GM18951 (cell line): ENCODE results near the gene SF3B2.

Experiments
- POLR2A ChIP-seq: IDR thresholded peaks from 4 replicates; pipeline ENCODE4 v1.6.1; 2011; ENCODE audit warnings: mild to moderate bottlenecking; ENCODE audit not compliant: insufficient read length, insufficient read depth; ENCODE audit errors: extremely low read depth
- in situ Hi-C: fragments of 300-500 bp; cut with MboI; formaldehyde crosslinking; loops from one replicate; pipeline ENCODE4 v1.12.0; 2022; ENCODE audit warnings: low sequenced_read_pairs, mixed read lengths, inconsistent platforms; ENCODE audit not compliant: unreplicated experiment

The SF3B2 gene

DNA sequence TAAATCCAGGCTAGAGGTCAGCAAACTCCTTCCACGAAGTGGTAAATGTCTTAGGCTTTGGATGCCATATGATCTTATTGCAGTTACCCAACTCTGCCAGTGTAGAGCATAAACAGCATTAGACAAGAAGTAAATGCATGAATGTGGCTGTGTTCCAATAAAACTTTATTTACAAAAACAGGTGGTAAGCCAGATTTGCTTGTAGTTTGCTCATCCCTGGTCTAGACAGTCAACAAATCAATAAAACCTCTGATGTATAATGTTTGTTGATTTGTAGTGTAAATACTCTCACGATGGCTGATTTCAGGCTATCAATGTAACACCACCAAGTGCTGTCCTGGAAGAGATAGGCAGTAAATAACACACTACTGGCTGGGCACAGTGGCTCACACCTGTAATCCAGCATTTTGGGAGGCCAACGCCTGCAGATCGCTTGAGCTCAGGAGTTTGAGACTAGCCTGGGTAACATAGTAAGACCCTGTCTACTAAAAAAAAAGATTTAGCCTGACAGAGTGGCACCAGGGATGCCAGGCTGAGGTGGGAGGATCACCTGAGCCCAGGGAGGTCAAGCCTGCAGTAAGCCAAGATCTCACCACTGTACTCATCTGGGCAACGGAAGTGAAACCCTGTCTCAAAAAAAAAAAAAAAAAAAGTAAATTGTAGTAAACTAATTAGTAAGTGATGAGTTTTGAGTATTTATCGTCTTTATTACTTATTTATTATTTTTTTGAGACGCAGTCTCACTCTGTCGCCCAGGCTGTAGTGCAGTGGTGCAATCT is 19.0 kb upstream of the SF3B2 start:
- TF ChIP-seq POLR2A, result no peak
- in situ Hi-C loops, result no loop called here

DNA sequence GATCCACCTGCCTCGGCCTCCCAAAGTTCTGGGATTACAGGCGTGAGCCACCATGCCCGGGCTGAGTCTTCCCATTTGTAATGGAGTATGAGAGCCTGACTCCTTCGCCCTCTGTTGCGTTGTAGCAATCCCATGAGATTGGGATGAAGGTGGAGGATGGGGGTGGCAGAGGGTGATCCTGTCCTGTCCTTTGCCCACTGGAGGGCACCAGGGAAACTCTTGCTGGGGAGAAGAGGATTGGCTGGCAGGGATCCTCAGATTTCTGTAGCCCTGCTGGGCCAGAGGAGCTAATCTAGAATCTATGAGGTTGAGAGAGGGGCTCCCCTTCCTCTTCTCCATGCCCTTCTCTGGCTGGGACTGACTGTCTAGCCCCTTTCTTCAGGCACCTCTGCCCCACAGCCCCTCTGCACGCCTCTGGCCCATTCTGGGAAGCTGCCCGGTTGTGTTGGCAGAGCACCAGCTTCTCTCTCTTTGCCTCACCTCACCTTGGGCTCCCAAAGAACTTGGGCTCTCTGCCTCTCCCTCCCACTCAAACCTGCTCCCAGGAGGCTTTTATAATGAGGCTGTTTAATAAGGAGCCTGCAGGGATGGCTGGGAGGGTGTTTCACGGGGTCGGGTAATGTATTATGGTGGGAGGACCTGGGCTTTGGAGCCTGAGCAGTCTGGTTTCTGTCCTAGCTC is 16.4 kb upstream of the SF3B2 start:
- in situ Hi-C loops, result no loop called here
- TF ChIP-seq POLR2A, result no peak

DNA sequence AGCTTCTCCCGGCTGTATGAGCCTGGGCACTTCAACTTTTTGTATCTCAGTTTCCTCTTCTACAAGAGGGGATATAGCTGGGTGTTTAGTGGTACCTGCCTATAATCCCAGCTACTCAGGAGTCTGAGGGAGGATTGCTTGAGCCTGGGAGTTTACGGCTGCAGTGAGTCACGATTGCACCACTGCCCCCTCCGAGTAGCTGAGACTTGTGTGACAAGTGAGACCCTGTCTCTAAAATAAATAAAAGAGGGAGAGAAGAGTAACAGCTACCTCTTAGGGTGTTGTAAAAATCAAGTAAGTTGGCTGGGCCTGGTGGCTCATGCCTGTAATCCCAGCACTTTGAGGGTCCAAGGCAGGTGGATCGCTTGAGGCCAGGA is 15.8 kb upstream of the SF3B2 start:
- no peak for TF ChIP-seq POLR2A
- in situ Hi-C loops, result no loop called here

DNA sequence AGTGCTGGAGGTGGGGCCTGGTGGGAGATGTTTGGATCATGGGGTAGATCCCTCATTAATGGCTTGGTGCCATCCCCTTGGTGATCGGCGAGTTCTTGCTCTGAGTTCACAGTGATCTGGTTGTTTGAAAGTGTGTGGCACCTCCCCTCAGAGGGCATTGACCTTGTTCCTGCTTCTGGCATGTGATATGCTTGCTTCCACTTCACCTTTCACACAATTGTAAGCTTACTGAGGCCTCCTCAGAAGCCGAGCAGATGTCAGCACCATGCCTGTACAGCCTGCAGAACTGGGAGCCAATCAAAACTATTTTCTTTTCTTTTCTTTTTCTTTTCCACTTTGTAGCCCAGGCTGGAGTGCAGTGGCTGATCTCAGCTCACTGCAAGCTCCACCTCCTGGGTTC is 14.8 kb upstream of the SF3B2 start:
- in situ Hi-C loops, result no loop called here
- no peak for TF ChIP-seq POLR2A

DNA sequence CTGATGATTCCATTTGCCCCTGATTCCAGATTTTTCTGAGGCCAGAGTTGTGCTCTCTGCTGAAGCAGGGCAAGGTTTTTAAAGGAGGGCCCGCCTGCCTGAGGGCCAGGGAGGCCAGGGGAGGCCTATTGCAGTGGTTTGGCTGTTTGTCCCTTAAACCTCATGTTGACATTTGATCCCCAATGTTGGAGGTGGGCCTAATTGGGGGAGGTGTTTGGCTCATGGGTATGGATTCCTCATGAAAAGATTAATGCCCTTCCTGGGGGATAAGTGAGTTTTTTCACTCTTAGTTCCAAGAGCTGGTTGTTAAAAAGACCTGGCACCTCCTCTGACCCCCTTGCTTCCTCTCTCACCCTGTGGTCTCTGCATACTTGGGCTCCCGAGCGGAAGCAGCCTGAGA is 12.4 kb upstream of the SF3B2 start:
- in situ Hi-C loops, result no loop called here
- TF ChIP-seq POLR2A, result no peak

DNA sequence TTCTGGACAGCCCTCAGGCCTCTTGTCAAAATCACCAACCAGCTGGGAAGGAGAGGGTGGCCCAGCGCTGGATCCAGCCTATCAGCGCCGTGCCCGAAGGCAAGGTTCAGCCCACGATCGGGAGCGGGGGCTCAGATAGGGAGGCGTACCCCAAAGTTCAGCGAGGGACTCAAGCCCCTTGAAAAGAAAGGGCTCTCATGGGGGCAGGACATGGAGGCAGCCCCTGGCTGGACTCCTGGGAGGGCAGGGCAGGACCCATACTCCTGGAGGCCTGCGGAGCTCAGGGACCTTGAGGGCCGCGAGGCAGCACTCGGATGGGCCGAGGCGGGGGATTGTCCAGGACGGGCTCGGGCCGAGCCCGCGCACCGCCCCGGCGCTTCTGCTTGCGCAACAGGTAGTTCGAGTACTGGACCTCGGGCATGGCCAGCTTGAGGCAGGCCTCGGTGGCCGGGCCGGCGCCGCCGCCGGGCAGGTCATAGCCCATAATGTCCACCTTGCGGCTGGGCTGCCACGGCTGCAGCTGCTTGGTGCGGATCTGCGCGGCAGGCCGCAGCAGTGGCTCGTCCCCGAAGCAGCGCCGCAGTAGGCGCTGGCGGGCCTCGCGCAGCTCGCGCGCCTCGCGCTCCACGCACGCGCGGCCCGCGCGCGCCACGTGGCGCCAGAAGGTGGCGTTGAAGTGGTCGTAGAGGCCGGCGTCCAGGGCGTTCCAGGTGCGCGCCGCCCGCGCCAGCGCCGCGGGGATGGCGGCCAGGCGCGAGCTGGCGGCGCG is 9.8 kb upstream of the SF3B2 start:
- TF ChIP-seq POLR2A, result no peak
- in situ Hi-C loops, result no loop called here

DNA sequence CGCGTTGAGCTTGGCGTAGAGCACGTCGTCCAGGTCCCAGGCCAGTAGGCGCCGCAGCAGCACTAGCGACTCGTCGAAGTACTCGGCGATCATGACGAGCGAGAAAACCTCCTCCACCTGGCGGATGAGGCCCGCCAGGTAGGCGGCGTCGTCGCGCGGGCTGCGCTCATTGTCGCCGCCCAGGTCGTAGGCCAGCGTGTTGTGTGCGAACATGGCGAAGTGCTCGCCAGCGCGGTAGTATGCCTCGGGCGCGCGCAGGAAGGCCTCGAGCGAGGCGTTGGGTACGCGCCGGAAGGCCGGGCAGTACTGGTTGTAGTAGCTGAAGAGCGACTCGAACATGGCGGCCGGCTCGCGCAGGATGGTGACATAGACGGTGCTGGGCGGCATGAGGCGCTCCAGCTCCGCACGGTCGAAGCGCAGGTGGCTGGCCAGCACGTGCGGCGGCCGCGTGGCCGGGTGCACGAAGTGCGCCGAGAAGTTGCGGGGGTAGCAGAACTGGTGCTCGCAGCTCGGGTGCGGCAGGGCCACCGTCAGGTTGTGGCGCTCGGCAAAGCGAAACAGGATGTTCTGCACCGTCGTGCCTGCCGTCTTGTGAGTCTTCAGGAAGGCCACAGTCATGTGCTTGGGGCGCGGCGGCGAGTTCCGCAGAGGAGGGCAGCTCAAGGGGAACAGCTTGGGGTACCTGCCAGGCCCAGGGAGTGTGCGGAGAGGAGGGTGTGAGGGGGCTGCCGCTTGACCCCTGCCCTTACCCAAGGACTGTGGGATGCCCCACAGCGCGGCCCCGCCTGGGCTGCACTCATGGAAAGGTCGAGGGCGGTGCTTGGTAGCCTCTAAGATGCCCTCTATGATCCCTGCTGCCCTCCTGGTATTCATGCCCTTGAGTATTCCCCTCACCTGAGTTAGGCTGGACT is 8.9 kb upstream of the SF3B2 start:
- no peak for TF ChIP-seq POLR2A
- in situ Hi-C loops, result no loop called here

DNA sequence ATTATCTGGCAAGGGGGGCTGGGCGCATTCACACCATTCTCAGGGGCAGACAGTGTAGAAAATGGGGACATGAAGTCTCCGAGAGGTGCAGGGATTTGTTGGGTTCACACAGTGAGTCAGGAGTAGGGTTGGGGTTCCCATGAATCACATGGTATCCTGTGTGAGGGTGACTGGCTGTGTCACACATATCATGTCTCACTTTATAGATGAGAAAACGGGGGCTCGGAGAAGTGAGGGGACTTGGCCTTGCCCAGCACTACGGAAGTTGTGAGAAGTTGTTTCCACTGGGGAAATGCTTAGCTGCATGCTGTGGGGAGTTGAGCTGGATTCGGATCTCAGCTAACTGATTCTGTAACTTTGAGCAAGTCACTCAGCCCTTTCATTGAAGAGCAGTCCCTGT is 7.4 kb upstream of the SF3B2 start:
- no peak for TF ChIP-seq POLR2A
- in situ Hi-C loops, result no loop called here

DNA sequence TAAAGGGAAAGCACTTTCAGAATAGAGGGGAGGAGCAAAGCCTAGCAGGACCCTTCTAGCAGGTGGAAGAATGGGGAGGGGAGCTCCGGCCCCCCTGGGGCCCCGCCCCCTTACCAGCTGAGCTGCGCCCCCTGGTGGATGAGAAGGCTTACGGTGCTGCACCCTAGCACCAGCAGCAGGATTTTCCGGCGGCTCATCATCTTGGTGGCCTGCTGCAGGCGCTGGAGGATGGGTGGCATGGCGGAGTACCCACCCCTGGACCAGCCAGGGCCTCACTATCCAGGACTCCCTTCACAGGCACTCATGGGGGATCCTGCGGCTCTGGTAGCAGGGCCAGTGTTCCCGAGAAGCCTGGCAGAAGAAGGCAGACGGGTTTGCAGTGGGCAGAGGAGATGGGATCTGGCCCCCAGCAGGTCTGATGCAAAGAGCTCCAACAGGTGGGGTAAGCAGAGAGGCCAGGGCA is 7.0 kb upstream of the SF3B2 start:
- no peak for TF ChIP-seq POLR2A
- in situ Hi-C loops, result no loop called here

DNA sequence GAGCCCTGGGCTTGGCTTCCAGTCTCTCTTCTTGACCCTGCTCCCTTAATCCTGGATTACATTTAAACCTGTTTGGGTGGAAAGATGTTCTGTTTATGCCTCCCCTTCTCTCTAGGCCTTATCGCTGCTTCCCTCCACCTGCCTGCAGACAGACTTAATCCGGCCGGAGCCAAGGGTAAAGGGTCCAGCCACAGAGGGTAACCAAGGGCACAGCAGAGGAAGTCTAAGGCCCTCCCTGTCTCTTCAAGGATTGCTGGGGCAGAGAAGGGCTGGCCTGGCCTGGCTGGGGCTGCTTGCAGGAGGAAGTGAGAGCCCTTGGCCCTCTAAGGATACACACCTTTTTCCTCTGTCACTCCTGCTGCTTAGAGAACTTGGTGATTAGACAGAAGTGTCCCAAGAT is 5.3 kb upstream of the SF3B2 start:
- in situ Hi-C loops, result no loop called here
- no peak for TF ChIP-seq POLR2A

DNA sequence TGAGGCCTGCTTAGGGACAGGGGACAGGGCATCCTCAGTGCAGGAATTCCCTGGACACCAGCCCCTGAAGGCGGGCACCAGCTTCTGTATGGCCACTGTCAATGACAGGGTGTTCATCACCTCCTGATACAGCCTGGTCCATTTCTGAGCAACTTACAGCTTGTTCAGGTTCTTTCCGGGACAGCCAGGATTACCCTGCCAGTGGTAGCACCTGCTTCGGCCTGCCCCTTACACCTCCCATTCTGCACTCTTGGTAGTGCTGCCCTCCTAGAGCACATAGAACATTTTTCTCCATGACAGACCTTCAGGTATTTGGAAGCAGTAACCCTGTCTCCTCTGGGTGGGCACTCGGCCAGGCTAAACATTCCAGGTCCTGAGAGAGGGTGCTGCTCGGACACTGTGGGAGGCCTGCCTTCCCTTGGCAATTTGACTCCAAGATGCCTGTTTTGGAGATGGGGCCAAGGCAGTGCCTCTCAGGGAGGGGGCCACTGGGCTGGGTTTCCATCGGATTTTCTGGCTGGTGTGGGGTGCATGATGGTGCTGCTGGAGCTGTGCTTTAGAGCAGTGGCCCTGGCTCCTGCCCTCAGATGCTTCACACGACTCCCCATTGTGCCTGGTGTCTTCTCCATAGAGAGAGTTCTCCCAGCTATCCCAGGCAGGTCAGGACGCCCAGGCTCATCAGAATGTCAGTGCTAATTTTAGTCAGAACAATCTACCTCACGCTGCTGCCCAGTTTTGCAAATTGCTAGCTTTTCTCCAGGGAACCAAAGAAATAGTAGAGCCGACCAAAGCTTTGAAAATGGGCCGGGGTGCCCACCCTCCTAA is 4.4 kb upstream of the SF3B2 start:
- no peak for TF ChIP-seq POLR2A
- in situ Hi-C loops, result no loop called here
